ENCODE results near the gene ASCL5. TPM values are rescaled to one million over a fixed set of nuclear protein-coding genes. Genes with fewer than 3 reads are reported as not detected.

The ASCL5 gene
- total RNA-seq, 1 experiment from 2014 or later, result 0.15 TPM

GRCh38 chr1:201104141-201104540, 22.8 kb downstream of the ASCL5 start:
- no peaks in the 10 kb centered on the region for H3K79me2 ChIP-seq (ENCODE audit: insufficient read depth, low read length)
- WGBS (ENCODE audit: extremely low coverage, insufficient read length, low lambda C conversion rate), result no CpG with 5 or more reads among the region's 1 CpG

More at GRCh38 chr1:201104141-201104540, 22.8 kb downstream of the ASCL5 start:
- Histone ChIP-seq H3K79me1 (ENCODE audit: insufficient read depth, low read depth, low read length, poor library complexity, severe bottlenecking) (no peaks in the 10 kb centered on the region), H3K14ac (ENCODE audit: insufficient read depth, low read length) (no peak overlapping the region), H2BK15ac (ENCODE audit: low read depth, low read length) (no peak overlapping the region), H3K4ac (ENCODE audit: low read depth, low read length) (no peak overlapping the region), H3K27ac (ENCODE audit: insufficient read length, low read depth, low read length) (no peak overlapping the region), H3K4me1 (ENCODE audit: insufficient read depth, low read length) (no peaks in the 10 kb centered on the region; the same call in 1 of the 2 replicates), H3K23ac (ENCODE audit: insufficient read length, low read depth, low read length) (no peak overlapping the region), H3T11ph (ENCODE audit: low read length) (no peak overlapping the region), H2AK5ac (ENCODE audit: insufficient read length, low read length) (no peak overlapping the region), H3K4me2 (ENCODE audit: insufficient read depth, insufficient read length, low read length) (no peak overlapping the region), H4K8ac (replicated peaks; ENCODE audit: insufficient read length, low read depth, low read length) (no peak overlapping the region), H2AFZ (ENCODE audit: low read length) (no peak overlapping the region), H4K5ac (ENCODE audit: insufficient read length, low read depth, low read length) (no peak overlapping the region), H3K9me3 (ENCODE audit: control insufficient read depth, low read depth, low read length) (no peaks in the 10 kb centered on the region), H4K20me1 (ENCODE audit: control insufficient read depth, insufficient read depth, insufficient read length) (no peaks in the 10 kb centered on the region), H3K9ac (ENCODE audit: extremely low read depth, insufficient read length, low read length) (no peak overlapping the region), H4K91ac (ENCODE audit: insufficient read length, low read depth, low read length) (no peak overlapping the region), H2BK5ac (ENCODE audit: insufficient read length, low read length) (no peak overlapping the region), H3K56ac (ENCODE audit: insufficient read length, low read depth, low read length) (no peak overlapping the region), H2BK20ac (ENCODE audit: low read depth, low read length, poor library complexity, severe bottlenecking) (no peak overlapping the region), H2BK120ac (ENCODE audit: low read depth, low read length, poor library complexity, severe bottlenecking) (no peak overlapping the region), H2BK12ac (ENCODE audit: insufficient read length, low read depth, low read length) (no peak overlapping the region), H3K23me2 (ENCODE audit: insufficient read length, low read depth, low read length, poor library complexity, severe bottlenecking) (peaks cover 2% of the 10 kb centered on the region), H3K27me3 (ENCODE audit: insufficient read depth, low read length) (no peaks in the 10 kb centered on the region), H3K18ac (ENCODE audit: insufficient read length, low read depth, low read length) (no peak overlapping the region)
- Mint-ChIP-seq H3K27me3 (ENCODE audit: low read depth) (peaks cover 12% of the 10 kb centered on the region), H3K4me3 (no peak overlapping the region), H3K9me3 (no peaks in the 10 kb centered on the region), H3K36me3 (ENCODE audit: insufficient read depth in 1 of 3, low read depth in 3 of 3) (no peaks in the 10 kb centered on the region), H3K27ac (no peak overlapping the region), H3K4me1 (peaks cover 21 to 29% of the 10 kb centered on the region in 2 experiments)
- DNase-seq, result no peak
- TF ChIP-seq CTCF (conservative IDR thresholded peaks at IDR 0.05), result no peak
